NOMO-1 treated with DMSO at 0.1 percent for 48 hours (cell line): ENCODE measurements around the gene DGKG.
A peak's percentile ranks its signal among the peaks of the same experiment; 100 is the strongest.

Experiments used
- DNase-seq: peaks from one replicate; lab custom pipeline; 2025; ENCODE audit not compliant: unreplicated experiment; lab: John Stamatoyannopoulos, UW

Gene DGKG

GRCh38 chr3:186181901-186182300, 180.1 kb downstream of the DGKG start:
- DNase-seq, result no peak

- DNase-seq, result no peak
These were observed 181.0 kb downstream of the DGKG start for GRCh38 chr3:186180891-186181481.

- no peak for DNase-seq
These were observed 181.9 kb downstream of the DGKG start for GRCh38 chr3:186180151-186180550.

GRCh38 chr3:186178412-186178811, 183.6 kb downstream of the DGKG start:
- DNase-seq, result no peak

- DNase-seq, result no peak
These were observed 185.6 kb downstream of the DGKG start for GRCh38 chr3:186176373-186176990.

GRCh38 chr3:186173224-186173815, 188.7 kb downstream of the DGKG start:
- DNase-seq, result no peak

- DNase-seq, result no peak
These were observed 189.7 kb downstream of the DGKG start for GRCh38 chr3:186172353-186172752.

- no peak for DNase-seq
These were observed 190.5 kb downstream of the DGKG start for GRCh38 chr3:186171521-186171920.

GRCh38 chr3:186170516-186170915, 191.5 kb downstream of the DGKG start:
- DNase-seq, result no peak

- no peak for DNase-seq
These were observed 192.7 kb downstream of the DGKG start for GRCh38 chr3:186169379-186169778.

- no peak for DNase-seq
These were observed 193.1 kb downstream of the DGKG start for GRCh38 chr3:186168976-186169375.

GRCh38 chr3:186167646-186168395, 194.2 kb downstream of the DGKG start:
- DNase-seq, result no peak

GRCh38 chr3:186166491-186167288, 195.3 kb downstream of the DGKG start:
- no peak for DNase-seq

- no peak for DNase-seq
These were observed 196.0 kb downstream of the DGKG start for GRCh38 chr3:186166036-186166435.

- DNase-seq, result no peak
These were observed 196.7 kb downstream of the DGKG start for GRCh38 chr3:186165331-186165730.

GRCh38 chr3:186164696-186165095, 197.3 kb downstream of the DGKG start:
- no peak for DNase-seq

GRCh38 chr3:186162221-186162620, 199.8 kb downstream of the DGKG start:
- peak; percentile 98 for DNase-seq

- DNase-seq, result no peak
These were observed 201.3 kb downstream of the DGKG start for GRCh38 chr3:186160691-186161243.

- no peak for DNase-seq
These were observed 207.4 kb downstream of the DGKG start for GRCh38 chr3:186154641-186155040.

- peak; percentile 99 for DNase-seq
These were observed 209.1 kb downstream of the DGKG start for GRCh38 chr3:186152889-186153292.

GRCh38 chr3:186152361-186152798, 209.7 kb downstream of the DGKG start:
- no peak for DNase-seq
